DMS53 (cell line): ENCODE measurements around the gene SLC35D1.

ENCODE experiments used
- DNase-seq: peaks from one replicate; lab custom pipeline; 2025; lab: John Stamatoyannopoulos, UW

The SLC35D1 gene

GRCh38 chr1:67053785-67054772 lies at the start of gene SLC35D1:
Gene SLC35D1, minus strand, starts transcription at chr1:67054148. Its CDS starts 135 bp downstream, at chr1:67054013.
- peak; percentile 85 for DNase-seq

- no peak for DNase-seq
Observed at GRCh38 chr1:67103548-67103947, 49.6 kb upstream of the SLC35D1 start.

GRCh38 chr1:67100833-67101232 lies 46.9 kb upstream of the SLC35D1 start:
- DNase-seq: no peak

- DNase-seq: no peak
Observed at GRCh38 chr1:67097305-67097704, 43.4 kb upstream of the SLC35D1 start.

GRCh38 chr1:67094191-67094590 lies 40.2 kb upstream of the SLC35D1 start:
- no peak for DNase-seq

GRCh38 chr1:67089685-67090208 lies 35.8 kb upstream of the SLC35D1 start:
- DNase-seq: no peak

- DNase-seq: no peak
Observed at GRCh38 chr1:67088440-67088839, 34.5 kb upstream of the SLC35D1 start.

GRCh38 chr1:67085326-67085725 lies 31.4 kb upstream of the SLC35D1 start:
- DNase-seq: no peak

GRCh38 chr1:67084765-67085318 lies 30.9 kb upstream of the SLC35D1 start:
- peak; percentile 79 for DNase-seq

GRCh38 chr1:67078291-67078690 lies 24.3 kb upstream of the SLC35D1 start:
- DNase-seq: no peak

- DNase-seq: no peak
Observed at GRCh38 chr1:67077593-67077992, 23.6 kb upstream of the SLC35D1 start.

- DNase-seq: no peak
Observed at GRCh38 chr1:67072749-67073148, 18.8 kb upstream of the SLC35D1 start.

GRCh38 chr1:67067655-67068054 lies 13.7 kb upstream of the SLC35D1 start:
- DNase-seq: peak; percentile 44

GRCh38 chr1:67062412-67062811 lies 8.5 kb upstream of the SLC35D1 start:
- no peak for DNase-seq

GRCh38 chr1:67061266-67061665 lies 7.3 kb upstream of the SLC35D1 start:
- DNase-seq: no peak

GRCh38 chr1:67060811-67061218 lies 6.9 kb upstream of the SLC35D1 start:
- peak; percentile 64 for DNase-seq

- DNase-seq: no peak
Observed at GRCh38 chr1:67059346-67059745, 5.4 kb upstream of the SLC35D1 start.

- DNase-seq: no peak
Observed at GRCh38 chr1:67058761-67059160, 4.8 kb upstream of the SLC35D1 start.

GRCh38 chr1:67058242-67058641 lies 4.3 kb upstream of the SLC35D1 start:
- peak; percentile 68 for DNase-seq

GRCh38 chr1:67053535-67053784 lies 488 bp downstream of the SLC35D1 start:
- DNase-seq: no peak

- peak; percentile 74 for DNase-seq
Observed at GRCh38 chr1:67052741-67053534, 1.0 kb downstream of the SLC35D1 start.

GRCh38 chr1:67051196-67051595 lies 2.8 kb downstream of the SLC35D1 start:
- no peak for DNase-seq
